Astrocyte of the spinal cord (primary cell): ENCODE data around the gene SHE.

Experiments
- DNase-seq: peaks from one replicate; pipeline ENCODE4 v3.0.0; 2011; ENCODE audit warnings: low read depth, low spot score
- H3K4me3 ChIP-seq: 2 replicates; pipeline ENCODE4 v1.5.1; 2011; ENCODE audit warnings: low read depth, mild to moderate bottlenecking, low read length, moderate library complexity
- in situ Hi-C: cut with HindIII; loops from 2 replicates; pipeline ENCODE4 v1.10.0; 2017; ENCODE audit warnings: low sequenced_read_pairs
- TF ChIP-seq, protein P1 (sequence below): IDR thresholded peaks from 2 replicates; pipeline ENCODE4 v1.5.1; 2012; ENCODE audit warnings: low read depth, mild to moderate bottlenecking, low read length, inconsistent platforms

The SHE gene

DNA sequence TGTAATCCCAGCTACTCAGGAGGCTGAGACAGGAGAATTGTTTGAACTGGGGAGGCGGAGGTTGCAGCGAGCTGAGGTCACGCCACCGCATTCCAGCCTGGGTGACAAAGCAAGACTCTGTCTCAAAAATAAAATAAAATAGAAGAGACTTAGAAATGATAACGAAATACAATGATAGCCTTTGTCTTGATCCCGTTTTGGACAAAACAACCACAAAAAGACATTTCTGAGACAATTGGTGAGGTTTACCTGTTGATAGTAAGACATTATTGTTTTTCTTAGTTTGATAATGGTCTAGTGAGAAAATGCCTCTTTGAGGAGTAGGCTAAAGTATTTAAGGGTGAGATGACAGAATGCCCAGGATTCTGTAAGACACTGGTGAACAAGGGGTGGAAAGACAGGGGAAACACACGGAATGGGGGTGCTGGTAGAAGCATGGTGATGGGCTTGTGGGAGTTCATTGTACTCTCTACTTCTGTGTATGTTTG lies 11.9 kb upstream of the SHE start:
- in situ Hi-C loops = no loop called here
- DNase-seq = no peak
- H3K4me3 ChIP-seq = no peak overlapping the region
- TF ChIP-seq, protein P1, sequence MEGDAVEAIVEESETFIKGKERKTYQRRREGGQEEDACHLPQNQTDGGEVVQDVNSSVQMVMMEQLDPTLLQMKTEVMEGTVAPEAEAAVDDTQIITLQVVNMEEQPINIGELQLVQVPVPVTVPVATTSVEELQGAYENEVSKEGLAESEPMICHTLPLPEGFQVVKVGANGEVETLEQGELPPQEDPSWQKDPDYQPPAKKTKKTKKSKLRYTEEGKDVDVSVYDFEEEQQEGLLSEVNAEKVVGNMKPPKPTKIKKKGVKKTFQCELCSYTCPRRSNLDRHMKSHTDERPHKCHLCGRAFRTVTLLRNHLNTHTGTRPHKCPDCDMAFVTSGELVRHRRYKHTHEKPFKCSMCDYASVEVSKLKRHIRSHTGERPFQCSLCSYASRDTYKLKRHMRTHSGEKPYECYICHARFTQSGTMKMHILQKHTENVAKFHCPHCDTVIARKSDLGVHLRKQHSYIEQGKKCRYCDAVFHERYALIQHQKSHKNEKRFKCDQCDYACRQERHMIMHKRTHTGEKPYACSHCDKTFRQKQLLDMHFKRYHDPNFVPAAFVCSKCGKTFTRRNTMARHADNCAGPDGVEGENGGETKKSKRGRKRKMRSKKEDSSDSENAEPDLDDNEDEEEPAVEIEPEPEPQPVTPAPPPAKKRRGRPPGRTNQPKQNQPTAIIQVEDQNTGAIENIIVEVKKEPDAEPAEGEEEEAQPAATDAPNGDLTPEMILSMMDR = no peak

DNA sequence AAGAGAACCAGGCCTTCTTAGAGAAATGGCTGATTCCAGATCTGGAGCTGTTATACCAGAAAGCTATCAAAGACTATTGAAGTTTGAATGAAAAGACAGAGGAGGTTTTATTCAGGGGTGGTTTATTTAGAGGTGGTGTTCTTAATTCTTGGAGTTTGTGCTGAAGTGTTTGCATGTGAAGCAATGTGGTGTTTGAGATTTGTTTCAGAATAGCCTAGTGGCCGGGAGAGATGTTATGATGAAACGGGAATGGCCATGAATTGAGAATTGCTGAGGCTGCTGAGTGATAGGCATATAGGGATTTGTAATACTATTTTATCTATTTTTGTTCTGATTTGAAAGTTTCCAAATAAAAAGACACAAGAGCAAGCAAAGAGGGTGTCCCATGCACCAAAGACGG lies 10.5 kb upstream of the SHE start:
- H3K4me3 ChIP-seq = no peak overlapping the region
- in situ Hi-C loops = no loop called here
- TF ChIP-seq, protein P1 = no peak

DNA sequence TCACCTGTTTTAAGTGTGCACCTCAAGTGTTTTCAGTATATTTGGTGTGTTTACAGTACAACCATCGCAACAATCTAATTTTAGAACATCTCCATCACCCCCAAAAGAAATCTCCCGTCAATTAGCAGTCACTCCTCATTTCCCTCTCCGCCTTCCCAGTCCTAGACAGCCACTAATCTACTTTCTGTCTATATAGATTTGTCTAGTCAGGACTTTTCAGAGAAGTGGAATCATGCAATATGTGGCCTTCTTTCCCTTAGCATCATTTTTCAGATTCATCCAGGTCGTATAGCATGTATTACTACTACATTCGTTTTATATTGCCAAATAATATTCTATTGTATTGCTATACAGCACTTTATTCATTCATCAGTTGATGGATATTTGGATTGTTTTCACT lies 1.7 kb upstream of the SHE start:
- in situ Hi-C loops = no loop called here
- no peak overlapping the region for H3K4me3 ChIP-seq
- TF ChIP-seq, protein P1 = no peak
- DNase-seq = no peak

More for the DNA sequence above, 10.5 kb upstream of the SHE start:
- DNase-seq = no peak

DNA sequence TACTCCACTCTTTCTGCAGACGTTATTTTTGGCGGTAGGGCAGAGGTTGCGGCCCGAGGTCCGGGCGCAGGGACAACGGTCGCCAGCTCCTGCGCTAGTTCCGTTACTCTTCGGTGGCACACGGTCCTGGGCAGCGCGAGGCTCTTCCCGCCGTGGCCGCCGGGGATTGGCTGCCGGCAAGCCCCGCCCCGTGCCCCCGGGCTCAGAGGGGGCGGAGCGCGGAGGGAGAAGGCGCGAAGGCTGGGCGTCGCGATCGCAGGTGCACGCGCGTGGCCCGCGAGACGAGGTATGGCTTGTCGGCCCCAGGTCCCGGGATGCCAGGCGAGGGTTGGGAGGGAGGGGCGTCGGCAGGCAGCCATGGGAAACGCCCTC lies 518 bp upstream of the SHE start:
- in situ Hi-C loops = no loop called here
- TF ChIP-seq, protein P1 = no peak
- no peak for DNase-seq
- H3K4me3 ChIP-seq = no peak overlapping the region

DNA sequence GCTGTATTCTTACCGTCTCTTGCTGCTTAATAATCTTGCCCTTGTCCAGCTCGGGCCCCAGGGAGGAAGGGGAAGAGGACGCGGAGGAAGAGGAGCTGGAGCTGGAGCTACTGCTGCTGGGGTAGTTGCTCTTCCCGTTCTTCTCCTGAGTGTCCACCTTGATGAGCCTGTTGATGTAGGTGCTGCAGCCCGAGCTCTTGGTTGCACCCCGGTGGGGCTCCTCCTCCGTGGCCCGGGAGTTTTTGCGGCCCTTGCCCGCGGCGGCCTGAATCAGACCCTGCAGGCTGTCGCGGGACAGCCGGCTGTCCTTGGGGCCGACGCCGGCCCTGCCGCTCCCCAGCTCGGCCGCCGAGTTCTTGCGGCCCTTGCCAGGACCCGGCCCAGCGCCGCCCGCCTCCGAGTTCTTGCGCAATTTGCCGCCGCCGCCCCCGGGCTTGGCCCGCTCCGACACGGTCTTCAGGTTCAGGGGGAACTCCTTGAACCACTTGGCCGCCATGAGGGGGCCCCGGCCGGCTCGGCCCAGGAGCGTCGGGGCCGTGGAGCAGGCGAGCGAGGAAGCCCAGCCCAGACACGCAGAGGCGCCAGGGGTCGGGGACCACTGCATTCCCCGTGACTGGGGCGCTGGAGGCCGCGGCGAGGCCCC lies 668 bp downstream of the SHE start:
- DNase-seq = no peak
- TF ChIP-seq, protein P1 = no peak
- no peak overlapping the region for H3K4me3 ChIP-seq
- in situ Hi-C loops = no loop called here

DNA sequence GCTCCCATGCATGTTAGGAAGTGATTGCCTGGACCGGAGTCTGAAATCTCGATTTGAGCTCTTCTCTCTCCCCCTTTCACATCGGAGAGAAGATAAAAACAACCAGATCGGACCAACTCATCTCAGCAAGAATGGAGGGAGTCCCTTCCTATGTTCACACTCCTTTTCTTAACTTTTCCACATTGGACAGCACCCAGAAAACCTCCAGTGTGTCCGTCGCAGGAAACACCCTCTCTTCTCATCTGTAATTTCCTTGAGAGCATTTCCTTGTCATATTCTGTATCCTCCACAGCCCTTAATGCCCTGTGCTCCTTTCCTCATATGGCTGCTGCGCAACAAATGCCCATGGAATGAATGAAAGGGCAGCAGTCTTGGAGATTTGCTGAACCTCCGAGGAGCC lies 1.7 kb downstream of the SHE start:
- no peak for DNase-seq
- in situ Hi-C loops = no loop called here
- H3K4me3 ChIP-seq = no peak overlapping the region
- TF ChIP-seq, protein P1 = no peak

DNA sequence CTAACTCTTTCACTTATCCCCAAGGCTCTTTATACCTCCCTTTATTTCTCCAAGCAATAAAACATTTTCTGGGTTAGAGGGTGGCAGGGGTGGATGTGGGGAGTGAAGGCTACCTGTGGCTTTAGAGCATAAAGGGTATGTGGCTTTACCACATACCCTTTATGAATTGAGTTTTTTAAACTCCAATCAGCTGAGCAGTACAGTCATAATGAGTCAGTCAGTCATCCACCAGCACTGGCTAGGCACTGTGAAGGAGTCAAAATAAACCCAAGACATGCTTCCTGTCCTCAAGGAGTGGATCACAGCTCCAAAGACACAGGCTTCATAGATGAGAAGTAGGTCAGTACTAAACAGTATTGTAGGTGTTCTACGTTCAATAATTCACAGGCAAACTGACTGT lies 2.8 kb downstream of the SHE start:
- DNase-seq = no peak
- no peak overlapping the region for H3K4me3 ChIP-seq
- in situ Hi-C loops = no loop called here
- TF ChIP-seq, protein P1 = no peak
